Glutamatergic neuron (in vitro differentiated cells): ENCODE data around the gene TMX1. TPM values are rescaled to one million over a fixed set of nuclear protein-coding genes. Genes with fewer than 3 reads are reported as not detected.

ENCODE experiments used
- DNase-seq: peaks from one replicate; pipeline ENCODE4 v3.0.0; 2022
- H3K27ac Mint-ChIP-seq: one replicate; pipeline ENCODE4 v1.8.0; 2020; ENCODE audit warnings: mild to moderate bottlenecking, mixed read lengths, inconsistent platforms; ENCODE audit not compliant: unreplicated experiment
- H3K27me3 Mint-ChIP-seq: one replicate; pipeline ENCODE4 v1.8.0; 2020; ENCODE audit warnings: mild to moderate bottlenecking, moderate library complexity, mixed read lengths, inconsistent platforms; ENCODE audit not compliant: unreplicated experiment
- H3K36me3 Mint-ChIP-seq: one replicate; pipeline ENCODE4 v1.8.0; 2020; ENCODE audit warnings: mild to moderate bottlenecking, mixed read lengths, inconsistent platforms; ENCODE audit not compliant: unreplicated experiment
- H3K4me1 Mint-ChIP-seq: one replicate; pipeline ENCODE4 v1.8.0; 2020; ENCODE audit warnings: mild to moderate bottlenecking, low read depth, mixed read lengths, inconsistent platforms; ENCODE audit not compliant: unreplicated experiment
- H3K4me3 Mint-ChIP-seq: one replicate; pipeline ENCODE4 v1.8.0; 2020; ENCODE audit warnings: mild to moderate bottlenecking, mixed read lengths, inconsistent platforms; ENCODE audit not compliant: unreplicated experiment
- H3K9me3 Mint-ChIP-seq: one replicate; pipeline ENCODE4 v1.8.0; 2020; ENCODE audit warnings: mild to moderate bottlenecking, moderate library complexity, mixed read lengths, inconsistent platforms; ENCODE audit not compliant: unreplicated experiment
- total RNA-seq: library from RNA; stranded (reverse); fragmentation: NEBNext Ultra II Directional; extraction: Animal tissue kit (Norgen Biotek cat#: 25700); gene quantifications from one replicate; pipeline ENCODE4 v1.2.1, GENCODE V29; 2021; ENCODE audit not compliant: unreplicated experiment
- TF ChIP-seq, protein P1 (sequence below): fragments of 200-600 bp; sonication (generic); IDR thresholded peaks from one replicate; pipeline ENCODE4 v1.5.0; 2021; ENCODE audit not compliant: partially characterized antibody, unreplicated experiment

TMX1 gene
- total RNA-seq, 1 donor from 2014 or later: 39.1 TPM

DNA sequence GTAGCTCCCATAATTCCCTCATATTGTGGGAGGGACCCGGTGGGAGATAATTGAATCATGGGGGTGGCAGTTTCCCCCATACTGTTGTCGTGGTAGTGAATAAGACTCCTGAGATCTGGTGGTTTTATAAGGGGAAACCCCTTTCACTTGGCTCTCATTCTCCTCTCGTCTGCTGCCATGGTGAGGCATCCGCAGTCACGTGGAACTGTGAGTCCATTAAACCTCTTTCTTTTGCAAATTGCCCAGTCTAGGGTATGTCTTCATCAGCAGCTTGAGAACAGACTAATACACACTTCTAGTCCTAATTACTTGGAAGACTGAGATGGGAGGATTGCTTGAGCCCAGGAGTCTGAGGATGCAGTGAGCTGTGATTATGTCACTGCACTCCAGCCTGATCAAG, 64.4 kb downstream of the TMX1 start:
- Mint-ChIP-seq H3K27ac (no peak overlapping the region), H3K9me3 (no peaks in the 10 kb centered on the region), H3K4me1 (peaks cover 4% of the 10 kb centered on the region), H3K4me3 (no peak overlapping the region), H3K36me3 (no peaks in the 10 kb centered on the region), H3K27me3 (no peaks in the 10 kb centered on the region)
- DNase-seq: no peak
- TF ChIP-seq, protein P1, sequence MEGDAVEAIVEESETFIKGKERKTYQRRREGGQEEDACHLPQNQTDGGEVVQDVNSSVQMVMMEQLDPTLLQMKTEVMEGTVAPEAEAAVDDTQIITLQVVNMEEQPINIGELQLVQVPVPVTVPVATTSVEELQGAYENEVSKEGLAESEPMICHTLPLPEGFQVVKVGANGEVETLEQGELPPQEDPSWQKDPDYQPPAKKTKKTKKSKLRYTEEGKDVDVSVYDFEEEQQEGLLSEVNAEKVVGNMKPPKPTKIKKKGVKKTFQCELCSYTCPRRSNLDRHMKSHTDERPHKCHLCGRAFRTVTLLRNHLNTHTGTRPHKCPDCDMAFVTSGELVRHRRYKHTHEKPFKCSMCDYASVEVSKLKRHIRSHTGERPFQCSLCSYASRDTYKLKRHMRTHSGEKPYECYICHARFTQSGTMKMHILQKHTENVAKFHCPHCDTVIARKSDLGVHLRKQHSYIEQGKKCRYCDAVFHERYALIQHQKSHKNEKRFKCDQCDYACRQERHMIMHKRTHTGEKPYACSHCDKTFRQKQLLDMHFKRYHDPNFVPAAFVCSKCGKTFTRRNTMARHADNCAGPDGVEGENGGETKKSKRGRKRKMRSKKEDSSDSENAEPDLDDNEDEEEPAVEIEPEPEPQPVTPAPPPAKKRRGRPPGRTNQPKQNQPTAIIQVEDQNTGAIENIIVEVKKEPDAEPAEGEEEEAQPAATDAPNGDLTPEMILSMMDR: no peak

GRCh38 chr14:51304941-51305340, 64.9 kb downstream of the TMX1 start:
- Mint-ChIP-seq H3K4me3 (no peak overlapping the region), H3K4me1 (peaks cover 4% of the 10 kb centered on the region), H3K36me3 (no peaks in the 10 kb centered on the region), H3K9me3 (no peaks in the 10 kb centered on the region), H3K27ac (no peak overlapping the region), H3K27me3 (no peaks in the 10 kb centered on the region)
- no peak for DNase-seq
- TF ChIP-seq, protein P1: no peak

- H3K9me3 Mint-ChIP-seq: no peaks in the 10 kb centered on the region
- H3K4me1 Mint-ChIP-seq: peaks cover 11% of the 10 kb centered on the region
- no peaks in the 10 kb centered on the region for H3K36me3 Mint-ChIP-seq
- TF ChIP-seq, protein P1: no peak
- no peak for DNase-seq
- no peak overlapping the region for H3K4me3 Mint-ChIP-seq
- no peak overlapping the region for H3K27ac Mint-ChIP-seq
- no peaks in the 10 kb centered on the region for H3K27me3 Mint-ChIP-seq
These were observed 65.7 kb downstream of the TMX1 start for GRCh38 chr14:51305751-51306150.

Other genes starting within 250 kb of the TMX1 start
- gene TRIM9, start 145.1 kb upstream of the TMX1 start, total RNA-seq: 11.9 TPM